Measurements from ENCODE around the gene PPP2R2B.

PPP2R2B gene

GRCh38 chr5:146884066-146884626, 5.6 kb upstream of the PPP2R2B start:
- no peak for DNase-seq

DNA sequence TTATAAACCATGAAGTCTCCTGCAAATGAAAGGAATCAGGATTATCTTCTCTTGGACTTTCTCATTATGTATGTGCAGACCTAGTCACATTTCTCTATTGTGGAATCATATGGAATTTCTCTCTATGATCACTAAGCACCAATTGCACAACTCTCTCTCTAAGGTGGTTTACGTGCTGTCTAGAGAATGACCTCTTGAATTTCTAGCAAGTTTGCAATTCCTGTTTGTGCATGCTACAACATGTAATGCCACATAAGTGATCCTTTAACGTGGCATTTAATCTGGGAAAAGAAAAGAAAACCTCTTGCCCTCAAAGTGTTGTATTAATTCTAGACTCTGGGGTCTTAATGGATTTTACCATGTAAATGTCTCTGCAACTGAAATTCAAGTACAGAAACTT, 5.0 kb upstream of the PPP2R2B start:
- DNase-seq: no peak

DNA sequence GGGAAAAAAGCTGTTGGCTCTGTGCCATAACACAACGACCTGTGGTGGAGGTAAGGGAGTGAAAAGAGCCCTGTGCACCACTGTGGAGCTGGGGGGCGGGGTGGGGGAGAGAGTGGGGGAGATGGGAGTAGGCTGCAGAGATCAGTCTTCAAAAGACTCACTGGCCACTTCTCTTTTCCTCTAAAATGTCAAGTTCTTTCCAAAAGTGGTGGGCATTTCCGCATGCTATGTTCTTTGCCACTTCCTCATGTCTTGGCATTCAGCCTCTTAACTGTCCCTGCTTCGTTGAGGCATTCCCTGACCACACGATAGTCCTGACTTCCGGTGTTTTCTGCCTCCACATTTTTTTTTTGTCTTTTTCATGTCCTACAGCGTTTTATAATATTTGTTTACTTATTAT, 2.4 kb upstream of the PPP2R2B start:
- DNase-seq: no peak

GRCh38 chr5:146877783-146878475, 628 bp downstream of the PPP2R2B start:
- no peak for DNase-seq

DNA sequence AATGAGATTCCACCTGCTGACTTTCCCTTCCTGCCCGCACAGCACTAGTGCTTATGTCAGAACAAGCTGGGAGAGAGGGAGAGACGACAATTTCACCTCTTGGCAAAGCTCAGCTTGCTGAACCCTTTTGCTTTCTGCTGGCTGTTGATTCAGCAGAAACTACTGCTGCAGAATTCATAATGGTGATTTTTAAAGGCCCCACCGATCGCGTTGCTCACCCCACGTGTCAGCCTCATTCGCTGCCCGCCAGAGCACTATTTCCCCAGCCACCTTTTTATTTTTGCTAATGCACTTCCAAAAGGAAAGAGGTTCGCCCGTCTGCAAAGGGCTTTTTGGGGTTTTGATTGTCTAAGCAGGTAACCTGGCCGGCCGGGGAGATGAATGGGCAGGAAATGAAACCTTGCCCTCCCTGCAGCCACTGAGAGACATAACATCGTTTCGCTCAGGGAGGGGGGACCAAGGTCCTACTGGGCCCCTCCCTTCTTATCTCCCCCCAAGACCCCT, 1.3 kb downstream of the PPP2R2B start:
- no peak for DNase-seq

- DNase-seq: no peak
These were observed 5.2 kb downstream of the PPP2R2B start for GRCh38 chr5:146873186-146873917.

- DNase-seq: no peak
These were observed 6.4 kb downstream of the PPP2R2B start for GRCh38 chr5:146872188-146872587.

- DNase-seq: no peak
These were observed 10.4 kb downstream of the PPP2R2B start for GRCh38 chr5:146867996-146868708.

DNA sequence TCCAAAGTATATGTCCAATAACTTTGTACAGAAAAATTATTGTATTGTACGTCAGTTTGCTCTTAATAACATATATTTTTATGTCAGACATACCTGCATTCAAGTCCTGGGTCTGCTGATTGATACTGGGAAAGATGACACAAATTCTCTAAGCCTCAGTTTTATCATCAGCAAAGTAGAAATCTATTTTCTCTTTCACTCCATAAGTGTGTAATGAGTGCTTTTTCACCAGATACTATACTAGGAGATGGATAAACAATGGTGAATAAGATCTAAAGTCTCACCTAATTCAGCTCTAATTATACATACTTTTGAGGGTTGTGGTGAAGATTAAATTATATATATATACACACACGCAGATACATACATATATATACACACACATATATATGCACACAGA, 12.3 kb downstream of the PPP2R2B start:
- DNase-seq: no peak

DNA sequence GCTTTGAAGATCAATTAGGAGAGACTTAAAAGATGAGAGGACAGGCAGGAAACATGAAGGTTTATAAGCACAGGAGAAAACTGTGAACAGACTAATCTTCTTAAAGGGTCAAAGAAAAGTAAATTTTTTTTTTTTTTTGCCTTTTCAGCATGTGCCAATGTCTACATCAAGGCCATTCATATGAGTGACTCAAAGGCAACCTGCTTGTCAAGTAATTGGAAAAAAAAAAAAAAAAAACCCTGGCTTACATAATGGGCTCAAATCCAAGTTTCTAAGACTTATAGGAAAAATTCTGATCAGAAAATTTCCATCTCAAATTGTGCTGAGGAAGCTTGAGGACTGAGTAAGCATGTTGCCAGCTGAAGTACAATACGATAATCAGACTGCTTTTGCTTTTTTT, 15.9 kb downstream of the PPP2R2B start:
- DNase-seq: no peak

- no peak for DNase-seq
These were observed 18.2 kb downstream of the PPP2R2B start for GRCh38 chr5:146860213-146860893.

- DNase-seq: no peak
These were observed 26.5 kb downstream of the PPP2R2B start for GRCh38 chr5:146852089-146852488.

- no peak for DNase-seq
These were observed 27.4 kb downstream of the PPP2R2B start for GRCh38 chr5:146851133-146851532.

DNA sequence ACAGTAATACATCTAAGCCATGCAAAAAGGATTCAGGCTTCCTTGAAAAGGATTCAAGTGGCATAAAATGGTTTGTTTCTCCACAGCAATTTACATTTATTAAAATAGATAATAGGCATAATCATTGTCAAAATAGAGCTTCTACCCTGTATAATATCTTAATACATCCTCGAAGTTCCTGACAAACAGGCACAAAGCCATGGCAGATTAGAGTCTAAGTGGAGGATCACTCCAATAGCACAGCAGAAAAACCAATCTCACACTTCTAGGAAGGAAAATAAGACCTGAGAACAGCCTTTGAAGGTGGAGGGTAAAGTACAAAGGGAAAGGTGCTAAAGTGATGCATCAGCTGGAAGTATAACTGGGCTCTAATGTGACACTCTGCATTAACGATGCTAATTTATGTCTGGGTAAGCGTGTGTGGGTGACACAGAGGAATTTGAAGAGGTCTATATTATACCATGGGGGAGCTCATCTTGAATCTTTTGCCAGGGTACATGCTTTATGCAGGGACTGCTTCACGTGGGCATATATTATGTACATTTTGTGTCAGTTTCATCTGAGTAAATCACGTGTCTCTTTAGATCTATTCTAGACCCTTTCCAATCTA, 28.8 kb downstream of the PPP2R2B start:
- DNase-seq: no peak

- DNase-seq: no peak
These were observed 30.4 kb downstream of the PPP2R2B start for GRCh38 chr5:146848133-146848532.

GRCh38 chr5:146840016-146840415, 38.5 kb downstream of the PPP2R2B start:
- no peak for DNase-seq

- no peak for DNase-seq
These were observed 42.2 kb downstream of the PPP2R2B start for GRCh38 chr5:146836226-146836842.

DNA sequence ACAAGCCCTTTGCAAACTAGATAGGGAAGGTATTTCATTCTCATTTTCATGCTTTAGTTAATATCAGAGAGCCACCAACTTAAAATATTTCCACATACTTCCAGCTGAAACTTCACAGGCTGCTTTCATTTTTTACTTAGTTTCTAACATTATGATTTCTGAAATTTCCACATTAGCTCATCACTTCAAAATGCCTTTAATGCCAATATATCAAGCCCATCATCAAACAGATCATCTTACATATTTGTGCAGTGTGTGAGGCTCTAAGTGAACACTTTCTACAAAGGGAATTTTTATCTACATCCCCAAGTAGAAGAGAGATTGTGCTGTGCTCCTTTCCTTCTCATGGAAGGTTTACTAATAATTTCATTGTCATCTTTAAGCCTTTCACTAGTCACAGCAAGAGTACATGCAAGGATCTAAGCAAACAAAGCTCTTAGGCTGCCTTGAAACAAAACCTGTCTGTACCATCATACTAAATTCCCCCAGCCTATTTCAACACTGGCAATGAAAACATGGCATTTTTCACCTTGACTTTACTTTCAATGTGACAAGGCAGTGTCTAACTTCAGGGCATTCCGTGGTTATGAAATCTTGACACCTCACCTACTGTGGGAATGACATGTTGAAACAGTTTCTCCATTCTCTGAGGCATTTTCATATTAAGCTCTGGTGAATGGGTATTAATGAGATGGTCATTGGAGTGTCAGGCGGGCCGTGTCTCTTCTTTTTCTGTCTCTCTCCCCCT, 45.4 kb downstream of the PPP2R2B start:
- DNase-seq: no peak

GRCh38 chr5:146828385-146828784, 50.2 kb downstream of the PPP2R2B start:
- no peak for DNase-seq

DNA sequence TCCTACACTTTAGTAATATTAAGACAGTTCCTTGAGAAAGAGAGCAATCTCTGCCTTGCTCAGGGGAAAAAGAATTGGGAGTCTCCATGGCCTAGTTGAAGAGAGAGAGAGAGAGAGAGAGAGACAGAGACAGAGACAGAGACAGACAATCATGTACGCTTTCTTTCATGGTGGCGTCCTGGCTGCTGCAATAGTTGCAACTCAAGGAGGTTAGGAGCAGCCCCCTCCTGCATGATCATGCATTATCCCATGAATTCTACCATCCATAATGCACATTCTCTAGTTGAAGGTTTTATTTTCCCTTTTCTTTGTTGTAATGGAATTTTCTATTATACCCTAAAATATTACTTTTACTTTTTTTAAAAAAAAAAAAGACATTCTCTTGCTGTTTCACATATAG, 50.7 kb downstream of the PPP2R2B start:
- no peak for DNase-seq

GRCh38 chr5:146825033-146825432, 53.5 kb downstream of the PPP2R2B start:
- DNase-seq: no peak
